ENCODE data around the gene PANK4.

DNA sequence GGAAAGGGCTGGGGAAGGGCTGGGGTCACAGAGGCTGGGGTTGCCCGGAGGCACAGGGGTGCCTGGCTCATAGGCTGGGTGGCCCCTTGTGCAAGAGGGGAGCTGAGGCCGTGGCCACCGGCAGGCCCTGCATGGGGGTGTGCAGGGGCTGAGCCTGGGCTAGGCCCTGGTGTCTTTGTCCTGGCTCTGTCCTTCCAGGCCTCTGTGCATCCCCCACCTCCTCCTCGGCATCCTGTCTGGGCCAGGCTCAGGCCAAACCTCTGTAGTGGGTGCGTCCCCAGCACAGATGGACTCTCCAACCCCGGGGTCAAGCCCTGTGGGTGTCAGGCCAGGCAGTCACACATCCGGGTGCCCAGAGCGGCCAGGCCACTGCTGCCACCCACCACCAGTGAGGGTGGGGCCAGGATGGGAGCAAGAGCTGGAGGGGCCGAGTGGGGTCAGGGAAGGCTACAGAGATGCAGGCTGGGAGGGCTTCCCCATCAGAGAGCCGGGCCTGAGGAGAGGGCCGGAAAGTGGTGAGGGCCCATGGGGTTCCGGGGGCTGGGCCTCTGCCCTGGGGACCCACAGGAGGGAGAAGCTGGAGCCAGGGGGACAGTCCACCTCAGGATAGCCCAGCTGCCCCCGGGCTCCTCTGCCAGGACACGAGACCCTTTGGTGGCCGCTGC lies 19.4 kb downstream of the PANK4 start:
- TF ChIP-seq, protein P1, sequence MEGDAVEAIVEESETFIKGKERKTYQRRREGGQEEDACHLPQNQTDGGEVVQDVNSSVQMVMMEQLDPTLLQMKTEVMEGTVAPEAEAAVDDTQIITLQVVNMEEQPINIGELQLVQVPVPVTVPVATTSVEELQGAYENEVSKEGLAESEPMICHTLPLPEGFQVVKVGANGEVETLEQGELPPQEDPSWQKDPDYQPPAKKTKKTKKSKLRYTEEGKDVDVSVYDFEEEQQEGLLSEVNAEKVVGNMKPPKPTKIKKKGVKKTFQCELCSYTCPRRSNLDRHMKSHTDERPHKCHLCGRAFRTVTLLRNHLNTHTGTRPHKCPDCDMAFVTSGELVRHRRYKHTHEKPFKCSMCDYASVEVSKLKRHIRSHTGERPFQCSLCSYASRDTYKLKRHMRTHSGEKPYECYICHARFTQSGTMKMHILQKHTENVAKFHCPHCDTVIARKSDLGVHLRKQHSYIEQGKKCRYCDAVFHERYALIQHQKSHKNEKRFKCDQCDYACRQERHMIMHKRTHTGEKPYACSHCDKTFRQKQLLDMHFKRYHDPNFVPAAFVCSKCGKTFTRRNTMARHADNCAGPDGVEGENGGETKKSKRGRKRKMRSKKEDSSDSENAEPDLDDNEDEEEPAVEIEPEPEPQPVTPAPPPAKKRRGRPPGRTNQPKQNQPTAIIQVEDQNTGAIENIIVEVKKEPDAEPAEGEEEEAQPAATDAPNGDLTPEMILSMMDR (IDR thresholded peaks at IDR 0.05) = no peak
- no peak for TF ChIP-seq POLR2A (IDR thresholded peaks at IDR 0.05)
